ENCODE data around the gene FALEC. TPM values are rescaled to one million over a fixed set of nuclear protein-coding genes. Genes with fewer than 3 reads are reported as not detected.

The FALEC gene
- total RNA-seq, 2 donors from 2014 or later: not detected

- Histone ChIP-seq H3K27ac (peak overlapping the region; percentile 99 to 100), H3K4me3 (peak overlapping the region; percentile 71), H3K27me3 (replicated peaks; ENCODE audit: insufficient read depth) (no peaks in the 10 kb centered on the region), H3K9me3 (no peaks in the 10 kb centered on the region), H3K4me1 (ENCODE audit: control insufficient read depth in 1 of 2, low read depth in 2 of 2) (peaks cover 68 to 75% of the 10 kb centered on the region in 2 donors), H3K36me3 (no peaks in the 10 kb centered on the region)
- DNase-seq (ENCODE audit: low spot score): peak; percentile 75
- ATAC-seq (ENCODE audit: insufficient number of reproducible peaks, low FRiP score, low read depth): peak; percentile 78
- no peak for TF ChIP-seq CTCF (IDR thresholded peaks at IDR 0.05)
These were observed 45.9 kb downstream of the FALEC start for GRCh38 chr1:150561254-150561973.

GRCh38 chr1:150561974-150562445 lies 46.5 kb downstream of the FALEC start:
- Histone ChIP-seq H3K36me3 (no peaks in the 10 kb centered on the region), H3K4me3 (peak overlapping the region; percentile 71), H3K4me1 (ENCODE audit: control insufficient read depth in 1 of 2, low read depth in 2 of 2) (peaks cover 74 to 81% of the 10 kb centered on the region in 2 donors), H3K27ac (peak overlapping the region; percentile 99 to 100), H3K27me3 (replicated peaks; ENCODE audit: insufficient read depth) (no peaks in the 10 kb centered on the region), H3K9me3 (no peaks in the 10 kb centered on the region)
- no peak for TF ChIP-seq CTCF (IDR thresholded peaks at IDR 0.05)
- DNase-seq (ENCODE audit: low spot score) (peak; percentile 62), ATAC-seq (ENCODE audit: insufficient number of reproducible peaks, low FRiP score, low read depth) (peak; percentile 42)

- peaks cover 81 to 87% of the 10 kb centered on the region in 2 donors for H3K4me1 ChIP-seq (ENCODE audit: control insufficient read depth in 1 of 2, low read depth in 2 of 2)
- H3K4me3 ChIP-seq: peak overlapping the region; percentile 71
- DNase-seq (ENCODE audit: low spot score): no peak
These were observed 47.1 kb downstream of the FALEC start for GRCh38 chr1:150562446-150563339.

GRCh38 chr1:150563340-150564038 lies 47.9 kb downstream of the FALEC start:
- peak overlapping the region; percentile 99 to 100 for H3K27ac ChIP-seq
- H3K36me3 ChIP-seq: no peaks in the 10 kb centered on the region
- ATAC-seq (ENCODE audit: insufficient number of reproducible peaks, low FRiP score, low read depth) (no peak), DNase-seq (ENCODE audit: low spot score) (no peak)
- no peaks in the 10 kb centered on the region for H3K27me3 ChIP-seq (replicated peaks; ENCODE audit: insufficient read depth)
- peak overlapping the region; percentile 71 for H3K4me3 ChIP-seq
- H3K4me1 ChIP-seq (ENCODE audit: control insufficient read depth in 1 of 2, low read depth in 2 of 2): peaks cover 79 to 87% of the 10 kb centered on the region in 2 donors
- no peaks in the 10 kb centered on the region for H3K9me3 ChIP-seq
- TF ChIP-seq CTCF (IDR thresholded peaks at IDR 0.05): no peak

More at GRCh38 chr1:150562446-150563339, 47.1 kb downstream of the FALEC start:
- no peak for TF ChIP-seq CTCF (IDR thresholded peaks at IDR 0.05)
- Histone ChIP-seq H3K27ac (peak overlapping the region; percentile 99 to 100), H3K9me3 (no peaks in the 10 kb centered on the region), H3K27me3 (replicated peaks; ENCODE audit: insufficient read depth) (no peaks in the 10 kb centered on the region), H3K36me3 (no peaks in the 10 kb centered on the region)
- no peak for ATAC-seq (ENCODE audit: insufficient number of reproducible peaks, low FRiP score, low read depth)

All from thoracic aorta (tissue), 2 donors.